GM19372 (cell line): ENCODE measurements around the gene POLR1F.

ENCODE experiments used
- ATAC-seq: cut with Tn5 transposase; IDR thresholded peaks from one replicate; pipeline ENCODE4 v1.9.1; 2021; ENCODE audit warnings: mild to moderate bottlenecking, low read depth, moderate library complexity; ENCODE audit not compliant: unreplicated experiment

The POLR1F gene

DNA sequence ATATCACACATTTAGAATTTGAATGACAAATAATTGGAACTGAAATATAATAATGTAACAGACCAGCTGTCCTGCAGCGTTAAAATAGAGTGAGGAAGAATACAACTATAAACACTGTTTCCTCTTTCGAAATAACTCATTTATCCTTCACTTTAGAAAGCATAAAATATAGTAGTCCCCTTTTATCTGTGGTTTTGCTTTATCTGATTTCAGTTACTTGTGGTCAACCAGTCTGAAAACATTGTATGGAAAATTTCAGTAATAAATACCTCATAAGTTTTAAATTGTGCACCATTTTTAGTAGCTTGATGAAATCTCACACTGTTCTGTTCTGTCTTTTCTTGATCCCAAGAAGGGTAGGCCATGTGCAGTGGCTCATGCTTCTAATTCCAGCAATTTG, 31.7 kb downstream of the POLR1F start:
- ATAC-seq = peak; percentile 83

- no peak for ATAC-seq
These were observed 33.0 kb downstream of the POLR1F start for GRCh38 chr7:19675816-19676215.

- no peak for ATAC-seq
These were observed 34.4 kb downstream of the POLR1F start for GRCh38 chr7:19674266-19674960.

GRCh38 chr7:19670806-19671205, 38.0 kb downstream of the POLR1F start:
- no peak for ATAC-seq

DNA sequence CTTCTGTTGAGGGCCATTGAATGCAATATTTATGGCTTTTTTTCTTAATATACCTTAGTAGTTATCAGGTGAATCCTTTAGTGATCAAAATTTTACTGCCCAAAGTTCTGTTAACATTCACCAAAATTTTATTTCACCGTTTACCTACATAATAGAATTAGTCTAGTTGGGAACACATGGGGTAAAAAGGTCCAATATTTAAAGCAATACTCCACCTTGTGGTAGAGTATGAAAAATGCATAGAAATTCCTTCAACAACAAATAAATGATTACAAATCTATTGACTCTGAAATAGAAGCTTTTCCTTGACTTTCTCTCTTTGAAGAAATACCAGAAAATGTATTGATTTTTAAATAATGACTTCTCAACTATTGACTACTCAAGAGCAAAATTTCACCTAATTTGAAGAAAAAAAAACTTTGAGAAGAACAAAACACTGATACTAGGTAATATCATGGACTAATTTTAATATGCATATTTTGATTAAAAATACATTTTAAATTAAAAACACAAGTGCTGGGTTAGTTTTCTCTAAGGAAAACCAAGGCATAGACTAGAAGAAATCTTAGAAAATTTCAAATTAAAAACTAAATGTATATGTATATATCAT, 43.3 kb downstream of the POLR1F start:
- ATAC-seq = peak; percentile 41

DNA sequence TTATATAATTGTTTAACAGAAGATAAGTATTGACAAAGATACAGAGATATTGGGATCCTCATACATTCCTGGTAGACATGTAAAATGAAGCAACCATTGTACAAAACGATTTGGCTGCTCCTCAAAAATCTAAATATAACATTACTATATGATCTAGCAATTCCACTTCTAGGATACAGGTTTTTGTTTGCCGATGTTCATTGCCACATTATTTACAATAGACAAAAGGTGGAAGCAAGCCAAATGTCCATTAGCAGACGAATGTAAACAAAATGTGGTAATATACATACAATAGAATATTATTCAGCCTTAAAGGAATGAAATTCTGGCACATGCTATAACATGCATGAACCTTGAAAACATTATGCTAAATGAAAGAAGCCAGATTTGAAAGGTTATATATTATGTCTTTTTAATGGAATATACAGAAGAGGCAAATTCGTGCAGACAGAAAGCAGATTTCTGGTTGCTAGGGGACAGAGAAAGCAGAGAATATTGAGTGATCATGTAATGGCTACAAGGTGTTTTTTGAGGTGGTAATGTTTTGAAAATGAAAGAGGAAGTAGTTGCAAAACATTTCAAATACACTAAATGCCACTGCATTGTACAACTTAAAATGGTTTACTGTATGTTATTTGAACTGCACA, 44.9 kb downstream of the POLR1F start:
- peak; percentile 94 for ATAC-seq

- no peak for ATAC-seq
These were observed 60.0 kb downstream of the POLR1F start for GRCh38 chr7:19648791-19649190.
